Central memory CD8-positive, alpha-beta T cell (primary cell): Measurements from ENCODE around the gene ARHGEF7.

Experiments
- ATAC-seq: fragments of 150-1000 bp; cut with Tn5 transposase; replicated peaks from 2 replicates; pipeline ENCODE4 v1.10.0; 2022; ENCODE audit warnings: mild to moderate bottlenecking, moderate FRiP score, moderate number of reproducible peaks; ENCODE audit not compliant: poor library complexity, severe bottlenecking; ENCODE audit errors: extremely low read depth
- DNase-seq, 2 donors: peaks; one replicate each; pipeline ENCODE4 v3.0.0; 2021; ENCODE audit warnings: low spot score in 2 of 2
- H3K27ac Mint-ChIP-seq: one replicate; pipeline ENCODE4 v1.8.0; 2022; ENCODE audit warnings: low read depth, mild to moderate bottlenecking, moderate library complexity, mixed read lengths
- H3K27me3 Mint-ChIP-seq: one replicate; pipeline ENCODE4 v1.8.0; 2022; ENCODE audit warnings: mixed read lengths
- H3K36me3 Mint-ChIP-seq: one replicate; pipeline ENCODE4 v1.8.0; 2022; ENCODE audit warnings: mild to moderate bottlenecking, moderate library complexity, mixed read lengths; ENCODE audit not compliant: insufficient read depth
- H3K4me1 Mint-ChIP-seq: one replicate; pipeline ENCODE4 v1.8.0; 2022; ENCODE audit warnings: mixed read lengths
- H3K4me3 Mint-ChIP-seq: one replicate; pipeline ENCODE4 v1.8.0; 2022; ENCODE audit warnings: mild to moderate bottlenecking, moderate library complexity, mixed read lengths
- H3K9me3 Mint-ChIP-seq: one replicate; pipeline ENCODE4 v1.8.0; 2022; ENCODE audit warnings: mixed read lengths

The ARHGEF7 gene

DNA sequence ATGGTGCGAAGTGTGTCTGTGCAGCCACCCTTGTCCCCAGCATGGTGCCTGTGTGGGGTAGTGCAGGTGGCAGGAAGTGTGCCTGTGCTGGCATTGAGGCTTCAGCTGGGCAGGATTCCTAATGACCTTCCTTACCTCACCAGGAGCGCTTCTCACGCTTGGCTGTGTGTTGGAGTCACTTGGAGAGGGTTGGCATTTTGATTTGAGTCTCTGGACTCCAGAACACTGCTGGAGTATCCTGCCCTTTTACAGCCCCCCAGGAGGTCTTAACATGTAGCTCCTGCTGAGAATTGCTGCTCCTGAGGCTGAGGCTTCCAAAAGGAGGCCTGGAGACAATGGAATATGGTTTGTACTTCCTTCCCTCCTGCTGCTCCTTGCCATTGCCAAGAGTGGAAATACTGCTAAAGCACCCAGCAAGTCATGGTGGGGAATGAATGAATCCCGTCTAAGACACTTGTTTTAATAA lies 87.1 kb downstream of the ARHGEF7 start:
- Mint-ChIP-seq H3K9me3 (no peaks in the 10 kb centered on the region), H3K27me3 (no peaks in the 10 kb centered on the region), H3K4me3 (no peak overlapping the region), H3K36me3 (peaks cover 6% of the 10 kb centered on the region), H3K4me1 (peaks cover 59% of the 10 kb centered on the region), H3K27ac (no peak overlapping the region)
- ATAC-seq (no peak), DNase-seq (no peak)

DNA sequence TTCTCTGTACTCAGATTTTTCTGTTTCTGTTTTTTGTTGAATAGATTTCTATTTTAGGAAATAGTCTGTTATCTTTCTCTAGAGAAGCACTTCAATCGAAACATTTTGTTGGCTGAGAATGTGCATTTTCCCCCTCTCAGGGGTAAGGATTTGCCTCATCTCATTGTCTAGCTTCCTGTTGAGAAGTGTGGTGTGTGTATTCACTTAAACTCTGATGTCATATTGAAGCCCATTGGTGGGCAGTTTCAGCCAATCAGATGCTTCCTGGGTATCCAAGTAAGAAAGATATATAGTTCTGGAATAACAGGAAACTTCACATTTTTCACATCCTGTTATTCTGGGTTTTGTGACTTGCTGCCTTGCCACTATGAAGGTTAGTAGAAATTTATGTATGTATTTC lies 87.6 kb downstream of the ARHGEF7 start:
- no peak for DNase-seq
- H3K9me3 Mint-ChIP-seq: no peaks in the 10 kb centered on the region
- H3K27ac Mint-ChIP-seq: no peak overlapping the region
- H3K4me3 Mint-ChIP-seq: no peak overlapping the region
- peaks cover 6% of the 10 kb centered on the region for H3K36me3 Mint-ChIP-seq
- ATAC-seq: no peak
- H3K4me1 Mint-ChIP-seq: peaks cover 53% of the 10 kb centered on the region
- no peaks in the 10 kb centered on the region for H3K27me3 Mint-ChIP-seq

DNA sequence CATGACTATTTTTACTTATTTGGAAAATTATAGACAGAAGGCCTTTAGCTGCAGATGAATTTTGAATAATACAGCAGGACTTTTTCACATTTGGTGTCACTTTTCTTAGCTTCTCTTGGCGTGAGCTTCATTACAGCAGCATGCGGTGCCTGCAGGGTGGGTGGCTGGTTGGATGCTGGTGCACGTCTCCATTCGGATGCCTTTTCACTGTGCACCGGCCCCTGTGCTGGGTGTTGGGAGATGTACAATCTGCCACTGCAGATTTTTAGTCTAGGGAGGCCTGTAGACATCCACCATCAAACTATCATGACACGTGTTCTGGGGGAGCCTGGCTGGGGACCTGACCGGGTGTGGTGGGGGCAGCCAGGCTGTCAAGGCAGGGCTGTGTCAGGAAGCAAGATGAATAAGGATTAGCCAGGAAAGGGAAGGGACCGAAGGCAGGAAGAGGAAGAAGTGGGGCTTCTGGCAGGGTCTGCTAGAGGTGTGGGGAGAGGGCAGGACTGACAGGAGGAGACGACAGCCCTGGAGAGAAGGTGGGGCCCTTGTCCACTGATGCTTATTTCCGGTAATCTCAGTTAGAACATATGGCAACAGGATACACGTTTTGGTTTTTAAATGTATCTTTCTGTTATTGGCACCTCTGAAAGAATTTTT lies 88.8 kb downstream of the ARHGEF7 start:
- peaks cover 12% of the 10 kb centered on the region for H3K36me3 Mint-ChIP-seq
- ATAC-seq (no peak), DNase-seq (no peak)
- H3K9me3 Mint-ChIP-seq: no peaks in the 10 kb centered on the region
- H3K4me3 Mint-ChIP-seq: no peak overlapping the region
- no peaks in the 10 kb centered on the region for H3K27me3 Mint-ChIP-seq
- peaks cover 59% of the 10 kb centered on the region for H3K4me1 Mint-ChIP-seq
- peak overlapping the region; percentile 60 for H3K27ac Mint-ChIP-seq

DNA sequence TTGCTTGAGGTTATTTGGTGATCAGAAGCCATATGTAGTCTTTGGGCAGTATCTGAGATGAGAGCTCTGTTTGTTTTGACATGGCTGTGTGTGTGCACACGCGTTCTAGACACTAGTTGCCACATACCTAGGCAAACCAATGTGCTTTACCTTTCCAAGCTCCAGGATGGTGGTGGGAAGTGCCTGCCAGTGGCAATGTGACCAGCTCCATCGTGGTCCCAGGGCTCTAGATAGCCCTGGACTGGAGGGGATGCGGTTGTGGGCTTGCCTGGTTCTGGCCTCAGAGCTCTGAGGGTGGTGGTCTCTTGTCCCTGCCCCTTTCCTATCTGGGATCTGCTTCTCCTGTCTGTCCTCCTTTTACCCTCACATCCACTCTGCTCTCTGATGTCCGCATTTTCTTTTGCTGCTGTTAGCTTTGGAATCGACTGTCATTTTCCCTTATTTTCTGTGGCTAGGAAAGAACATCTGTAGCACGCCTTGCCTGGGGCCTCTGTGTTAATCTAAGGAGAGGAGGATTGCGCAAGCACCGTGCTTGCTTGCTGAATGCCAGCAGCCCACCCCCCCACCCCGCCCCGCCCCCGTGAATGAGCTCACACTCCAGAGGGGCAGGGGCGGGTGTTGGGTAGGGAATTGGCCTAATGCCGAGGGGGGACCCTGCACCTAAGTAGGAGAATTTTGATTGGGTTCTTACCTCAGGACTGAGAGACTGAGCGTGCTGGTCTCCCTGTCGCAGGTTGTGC lies 89.5 kb downstream of the ARHGEF7 start:
- Mint-ChIP-seq H3K4me1 (peaks cover 56% of the 10 kb centered on the region), H3K36me3 (peaks cover 12% of the 10 kb centered on the region), H3K9me3 (no peaks in the 10 kb centered on the region)

DNA sequence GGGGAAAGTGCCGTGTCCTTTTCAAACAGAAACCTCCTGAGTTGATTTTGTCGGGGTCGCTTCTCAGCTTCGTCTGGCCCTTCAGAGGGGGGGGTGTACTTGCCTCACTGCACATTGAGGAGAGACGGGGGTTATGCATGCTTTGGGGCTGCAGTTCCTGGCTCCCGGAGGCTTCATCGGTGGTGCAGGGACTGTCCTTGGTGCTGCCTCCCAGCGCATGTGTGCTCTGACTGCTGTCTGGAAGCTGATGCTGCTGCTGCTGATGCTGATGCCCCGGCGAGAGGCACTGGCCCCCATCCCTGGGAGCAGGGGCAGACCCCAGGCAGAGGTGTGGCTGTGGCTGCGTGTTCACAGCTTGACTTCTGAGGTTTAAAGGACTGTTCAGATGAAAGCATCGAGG lies 91.0 kb downstream of the ARHGEF7 start:
- Mint-ChIP-seq H3K36me3 (peaks cover 12% of the 10 kb centered on the region), H3K27me3 (no peaks in the 10 kb centered on the region), H3K4me3 (no peak overlapping the region), H3K9me3 (no peaks in the 10 kb centered on the region), H3K4me1 (peaks cover 57% of the 10 kb centered on the region), H3K27ac (peak overlapping the region; percentile 41)
- ATAC-seq (no peak), DNase-seq (no peak)

More for the DNA sequence above, 89.5 kb downstream of the ARHGEF7 start:
- DNase-seq (no peak), ATAC-seq (no peak)
- Mint-ChIP-seq H3K27ac (no peak overlapping the region), H3K27me3 (no peaks in the 10 kb centered on the region), H3K4me3 (no peak overlapping the region)

DNA sequence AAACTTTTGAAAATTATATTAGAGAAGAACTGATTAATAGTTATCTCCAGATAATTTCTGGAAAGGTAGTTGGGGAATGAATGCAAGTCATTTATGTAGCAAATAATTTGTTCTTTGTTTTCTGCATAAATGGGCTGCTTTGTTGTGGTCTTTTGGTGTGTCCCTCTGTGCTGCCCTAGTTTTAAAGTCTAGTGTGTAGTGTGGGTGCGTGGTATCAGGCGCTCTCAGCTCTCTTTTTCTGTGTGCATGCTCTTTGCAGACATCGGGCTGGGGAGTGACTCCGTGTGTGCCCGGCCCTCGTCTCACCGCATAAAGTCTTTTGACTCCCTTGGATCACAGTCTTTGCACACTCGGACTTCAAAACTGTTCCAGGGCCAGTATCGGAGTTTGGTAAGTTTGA lies 94.5 kb downstream of the ARHGEF7 start:
- Mint-ChIP-seq H3K9me3 (no peaks in the 10 kb centered on the region), H3K27ac (no peak overlapping the region), H3K36me3 (peaks cover 12% of the 10 kb centered on the region), H3K4me3 (no peak overlapping the region), H3K4me1 (peaks cover 48% of the 10 kb centered on the region), H3K27me3 (no peaks in the 10 kb centered on the region)
- ATAC-seq (no peak), DNase-seq (no peak)

DNA sequence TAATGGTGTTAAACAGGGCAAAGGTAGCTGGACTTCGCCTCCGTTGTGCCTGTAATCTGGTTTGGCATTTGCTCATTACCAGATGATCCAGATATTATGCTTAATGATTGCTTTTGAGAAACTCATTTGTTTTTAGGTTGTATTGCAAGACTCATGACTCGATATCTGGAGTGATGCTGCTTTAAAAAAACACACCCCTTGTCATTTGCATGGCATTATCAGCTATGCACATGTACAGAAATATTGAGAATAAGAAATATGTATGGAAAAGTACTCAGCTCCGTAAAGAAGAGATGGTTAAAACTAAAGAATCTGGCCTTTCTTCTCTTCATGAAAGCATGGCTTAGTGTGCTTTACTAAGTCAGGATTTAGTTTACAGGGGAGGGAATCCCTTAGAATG lies 95.0 kb downstream of the ARHGEF7 start:
- DNase-seq (no peak), ATAC-seq (no peak)
- no peak overlapping the region for H3K4me3 Mint-ChIP-seq
- no peaks in the 10 kb centered on the region for H3K27me3 Mint-ChIP-seq
- no peak overlapping the region for H3K27ac Mint-ChIP-seq
- peaks cover 12% of the 10 kb centered on the region for H3K36me3 Mint-ChIP-seq
- H3K9me3 Mint-ChIP-seq: no peaks in the 10 kb centered on the region
- peaks cover 48% of the 10 kb centered on the region for H3K4me1 Mint-ChIP-seq

DNA sequence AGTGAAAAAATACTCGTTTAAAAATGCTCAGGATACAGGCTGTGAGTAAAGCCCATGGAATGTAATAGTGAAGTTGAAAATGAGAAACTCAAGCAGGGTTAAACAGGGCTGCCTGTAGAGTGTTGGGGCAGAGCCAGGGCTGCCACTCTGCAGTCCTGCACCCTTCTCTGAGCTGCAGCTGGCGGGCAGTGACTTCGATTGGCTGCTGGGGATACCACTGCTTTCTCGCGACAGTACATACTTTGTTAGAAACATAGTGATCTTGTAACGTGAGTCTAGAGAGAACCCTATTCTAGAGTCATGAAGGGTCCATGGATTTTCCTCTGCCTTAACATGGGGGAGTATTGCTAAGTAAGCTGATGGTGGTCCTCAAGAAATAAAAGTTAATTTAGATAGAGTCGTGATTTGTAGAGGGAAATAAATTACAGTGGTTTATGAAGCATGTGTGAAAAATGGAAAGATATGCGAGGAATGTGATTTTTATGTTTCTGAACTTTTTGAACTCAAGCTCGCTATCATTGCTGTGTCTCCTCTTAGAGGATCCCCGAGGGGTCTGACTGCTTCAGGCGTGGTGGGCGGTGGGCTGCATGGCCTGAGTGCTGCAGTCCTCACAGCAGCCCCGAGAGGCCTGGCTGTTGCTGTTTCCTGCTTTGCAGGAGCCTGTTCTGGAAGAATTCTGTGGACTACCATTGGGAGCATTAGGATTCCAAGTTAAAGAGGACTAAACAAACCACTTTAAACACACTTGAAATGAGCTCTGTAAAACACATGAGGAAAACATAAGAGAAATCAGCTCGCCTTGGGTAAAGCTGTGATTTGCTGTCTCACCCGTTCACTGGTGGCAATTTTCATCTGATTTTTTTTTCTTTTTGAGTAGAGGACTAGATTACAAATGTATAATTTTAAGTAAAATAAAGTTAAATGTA lies 95.7 kb downstream of the ARHGEF7 start:
- DNase-seq (no peak), ATAC-seq (no peak)
- H3K4me3 Mint-ChIP-seq: no peak overlapping the region
- no peaks in the 10 kb centered on the region for H3K9me3 Mint-ChIP-seq
- H3K4me1 Mint-ChIP-seq: peaks cover 54% of the 10 kb centered on the region
- peaks cover 10% of the 10 kb centered on the region for H3K36me3 Mint-ChIP-seq
- H3K27me3 Mint-ChIP-seq: no peaks in the 10 kb centered on the region
- H3K27ac Mint-ChIP-seq: no peak overlapping the region

DNA sequence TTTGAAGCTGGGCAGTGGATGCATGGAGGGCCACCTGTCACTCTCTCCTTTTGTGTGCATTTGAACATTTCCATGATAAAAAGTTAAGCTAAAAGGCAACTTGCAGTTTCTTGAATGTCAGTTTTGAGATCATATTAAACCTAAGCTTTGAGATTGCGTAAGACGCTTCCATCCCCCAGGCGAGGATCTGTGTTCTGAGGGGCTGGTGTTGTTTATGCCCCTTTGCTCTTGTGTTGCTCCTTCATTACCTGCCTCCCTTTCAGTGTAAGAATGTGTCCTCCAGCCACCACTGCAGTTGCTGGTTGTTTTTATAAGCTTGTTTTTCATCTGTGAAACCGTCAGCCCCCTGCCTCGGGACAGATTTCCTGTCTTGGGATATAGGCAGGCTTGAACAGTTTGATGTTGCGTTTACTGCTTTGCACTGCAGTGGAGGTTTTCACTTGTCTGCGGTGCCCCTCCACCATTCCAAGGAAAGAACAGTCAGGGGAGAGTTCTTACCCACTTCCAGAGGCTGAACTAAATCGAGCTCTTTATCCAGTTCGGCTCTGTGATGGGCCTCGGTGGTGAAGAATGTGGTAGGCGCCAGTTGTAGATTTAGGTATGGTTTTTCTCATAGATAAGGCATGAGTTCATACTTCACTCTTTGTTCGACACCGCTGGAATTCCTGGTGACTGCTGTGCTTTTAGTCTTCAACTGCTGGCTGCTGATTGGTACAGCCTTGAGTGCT lies 96.8 kb downstream of the ARHGEF7 start:
- no peaks in the 10 kb centered on the region for H3K27me3 Mint-ChIP-seq
- H3K9me3 Mint-ChIP-seq: no peaks in the 10 kb centered on the region
- DNase-seq (no peak), ATAC-seq (no peak)
- no peak overlapping the region for H3K27ac Mint-ChIP-seq
- peaks cover 62% of the 10 kb centered on the region for H3K4me1 Mint-ChIP-seq
- no peak overlapping the region for H3K4me3 Mint-ChIP-seq
- H3K36me3 Mint-ChIP-seq: peaks cover 9% of the 10 kb centered on the region

DNA sequence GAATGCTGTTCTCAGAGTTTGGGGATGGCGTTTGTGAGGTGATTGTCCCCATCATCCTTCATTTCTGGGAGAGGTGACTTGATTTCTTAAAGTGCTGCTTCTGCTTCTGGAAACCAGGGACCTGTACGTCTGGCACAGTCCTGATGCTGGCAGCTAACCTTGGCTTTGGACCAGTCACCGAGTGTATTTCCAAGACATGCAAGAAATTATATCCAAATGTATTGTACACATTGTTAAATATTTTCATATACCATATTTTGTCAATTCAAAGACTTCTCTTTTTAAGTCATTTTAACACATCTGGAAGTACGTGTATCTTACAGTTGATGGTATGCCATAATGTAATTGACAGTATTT lies 97.4 kb downstream of the ARHGEF7 start:
- peaks cover 67% of the 10 kb centered on the region for H3K4me1 Mint-ChIP-seq
- H3K27me3 Mint-ChIP-seq: no peaks in the 10 kb centered on the region
- ATAC-seq: no peak
- H3K36me3 Mint-ChIP-seq: peaks cover 11% of the 10 kb centered on the region
- H3K27ac Mint-ChIP-seq: no peak overlapping the region
- H3K4me3 Mint-ChIP-seq: no peak overlapping the region
- DNase-seq: no peak
- H3K9me3 Mint-ChIP-seq: no peaks in the 10 kb centered on the region

DNA sequence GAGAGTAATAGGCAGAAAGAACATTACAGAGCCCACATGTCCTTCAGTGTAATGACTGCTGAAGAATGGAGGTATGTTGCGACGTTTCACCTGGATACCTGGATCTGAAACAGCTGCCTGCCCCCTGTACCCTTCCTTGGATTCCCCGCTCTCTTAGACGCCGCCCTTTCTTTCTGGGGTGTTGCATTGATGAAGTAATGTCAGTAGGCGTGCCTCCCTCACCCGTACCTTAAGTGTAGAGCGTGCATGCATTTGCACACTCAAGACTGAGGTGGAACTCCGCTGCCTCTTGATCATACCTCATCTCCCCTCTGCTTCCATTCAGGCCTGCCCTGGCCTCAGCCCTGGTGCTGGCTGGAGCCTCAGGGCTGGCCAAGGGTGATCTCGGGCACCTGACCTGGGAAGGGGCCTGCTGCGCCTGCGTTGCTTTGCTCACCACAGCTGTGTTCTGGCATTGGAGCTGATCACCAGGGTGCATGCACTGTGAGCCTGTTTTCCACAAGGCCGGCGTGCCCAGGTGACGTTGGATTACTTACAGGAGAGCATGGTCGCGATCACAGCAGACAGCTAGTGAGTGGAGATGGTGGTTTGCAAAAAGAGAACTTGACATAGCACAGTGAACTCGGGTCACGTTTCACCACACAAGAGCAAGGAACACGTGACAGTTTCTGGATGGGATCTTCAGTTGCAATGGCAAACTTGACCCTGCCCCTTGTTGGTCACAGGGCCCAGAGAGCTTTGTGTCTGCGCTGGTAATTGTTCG lies 99.0 kb downstream of the ARHGEF7 start:
- Mint-ChIP-seq H3K27me3 (no peaks in the 10 kb centered on the region), H3K36me3 (peaks cover 9% of the 10 kb centered on the region), H3K9me3 (no peaks in the 10 kb centered on the region), H3K27ac (no peak overlapping the region), H3K4me1 (peaks cover 70% of the 10 kb centered on the region), H3K4me3 (no peak overlapping the region)
- DNase-seq: no peak
- no peak for ATAC-seq
